Tibial artery (tissue), 4 donors: ENCODE results near the gene GRB10.

Experiments
- DNase-seq, 2 donors: peaks; one replicate each; pipeline ENCODE4 v3.0.0-alpha.2; 2019
- H3K27ac ChIP-seq, 2 donors: fragments of 200-600 bp; sonication (generic) in 1 of 2; 1 replicate in 1 of 2; 2 replicates in 1 of 2; pipeline ENCODE4 v1.5.1; 2018 to 2019; ENCODE audit warnings: mild to moderate bottlenecking in 1 of 2
- H3K27me3 ChIP-seq, 2 donors: fragments of 200-600 bp; sonication (generic) in 1 of 2; one replicate each; pipeline versions ENCODE4 v1.5.1 to v1.6.0; 2016 to 2019
- H3K36me3 ChIP-seq, 3 donors: fragments of 200-600 bp; sonication (generic) in 2 of 3; one replicate each; pipeline ENCODE4 v1.5.1; 2016 to 2019; ENCODE audit warnings: mild to moderate bottlenecking in 2 of 3
- H3K4me1 ChIP-seq, 4 donors: fragments of 200-600 bp; sonication (generic) in 2 of 4; 1 replicate in 3 of 4; 2 replicates in 1 of 4; pipeline ENCODE4 v1.5.1; 2016 to 2019
- H3K4me3 ChIP-seq, 2 donors: fragments of 200-600 bp; sonication (generic) in 1 of 2; 1 replicate in 1 of 2; 2 replicates in 1 of 2; pipeline ENCODE4 v1.5.1; 2018 to 2019; ENCODE audit warnings: mild to moderate bottlenecking in 2 of 2
- H3K9me3 ChIP-seq, 3 donors: fragments of 200-600 bp; sonication (generic) in 1 of 3; one replicate each; pipeline ENCODE4 v1.5.1; 2016 to 2019
- CTCF ChIP-seq, 2 experiments: fragments of 200-600 bp in 1 of 2; fragments of 450-650 bp in 1 of 2; IDR thresholded peaks; one replicate each; pipeline ENCODE4 v1.5.1; 2017 to 2019; ENCODE audit warnings: antibody characterized with exemption in 2 of 2, mild to moderate bottlenecking in 1 of 2, moderate library complexity in 1 of 2
- intact Hi-C: fragments of 100-400 bp; cut with DNase I; formaldehyde crosslinking; loops from one replicate; pipeline ENCODE4 v1.15.0; 2023; ENCODE audit warnings: low total_unique reads

GRB10 gene

GRCh38 chr7:50718311-50718710 is 64.4 kb downstream of the GRB10 start:
- Histone ChIP-seq H3K27me3 (no peaks in the 10 kb centered on the region), H3K4me1 (peaks cover 0 to 84% (median 45%) of the 10 kb centered on the region in 4 donors), H3K4me3 (no peak overlapping the region), H3K27ac (no peak overlapping the region), H3K9me3 (no peaks in the 10 kb centered on the region), H3K36me3 (no peaks in the 10 kb centered on the region)
- intact Hi-C loops = no loop called here
- DNase-seq = no peak
- no peak for TF ChIP-seq CTCF (IDR thresholded peaks at IDR 0.05)

GRCh38 chr7:50717181-50717580 is 65.5 kb downstream of the GRB10 start:
- no peak for DNase-seq
- TF ChIP-seq CTCF (IDR thresholded peaks at IDR 0.05) = no peak
- Histone ChIP-seq H3K4me1 (peaks cover 0 to 84% (median 52%) of the 10 kb centered on the region in 4 donors), H3K4me3 (no peak overlapping the region), H3K27ac (peak overlapping the region in 1 of 2 donors; percentile 33), H3K27me3 (no peaks in the 10 kb centered on the region), H3K9me3 (no peaks in the 10 kb centered on the region), H3K36me3 (no peaks in the 10 kb centered on the region)
- intact Hi-C loops = no loop called here

- no peaks in the 10 kb centered on the region for H3K36me3 ChIP-seq
- no peak for DNase-seq
- no peak for TF ChIP-seq CTCF (IDR thresholded peaks at IDR 0.05)
- H3K27ac ChIP-seq = no peak overlapping the region
- intact Hi-C loops = no loop called here
- no peaks in the 10 kb centered on the region for H3K27me3 ChIP-seq
- H3K9me3 ChIP-seq = no peaks in the 10 kb centered on the region
- H3K4me3 ChIP-seq = no peak overlapping the region
- peaks cover 0 to 94% (median 61%) of the 10 kb centered on the region in 4 donors for H3K4me1 ChIP-seq
Observed at GRCh38 chr7:50714857-50715256, 67.8 kb downstream of the GRB10 start.

- Histone ChIP-seq H3K27ac (peak overlapping the region; percentile 44 to 66), H3K36me3 (no peaks in the 10 kb centered on the region), H3K9me3 (no peaks in the 10 kb centered on the region), H3K4me1 (peaks cover 0 to 85% (median 56%) of the 10 kb centered on the region in 4 donors), H3K27me3 (no peaks in the 10 kb centered on the region), H3K4me3 (no peak overlapping the region)
- intact Hi-C loops = no loop called here
- TF ChIP-seq CTCF (IDR thresholded peaks at IDR 0.05) = peak in 1 of 2 experiments; percentile 7
- DNase-seq = no peak
Observed at GRCh38 chr7:50713123-50713965, 69.4 kb downstream of the GRB10 start.

GRCh38 chr7:50712252-50713122 is 70.2 kb downstream of the GRB10 start:
- TF ChIP-seq CTCF (IDR thresholded peaks at IDR 0.05) = no peak
- H3K4me3 ChIP-seq = no peak overlapping the region
- peak overlapping the region; percentile 44 to 66 for H3K27ac ChIP-seq
- no peaks in the 10 kb centered on the region for H3K27me3 ChIP-seq
- DNase-seq = no peak
- H3K36me3 ChIP-seq = no peaks in the 10 kb centered on the region
- H3K9me3 ChIP-seq = no peaks in the 10 kb centered on the region
- H3K4me1 ChIP-seq = peaks cover 0 to 82% (median 54%) of the 10 kb centered on the region in 4 donors
- intact Hi-C loops = no loop called here
